Measurements from ENCODE around the gene GRK2.

GRK2 gene

DNA sequence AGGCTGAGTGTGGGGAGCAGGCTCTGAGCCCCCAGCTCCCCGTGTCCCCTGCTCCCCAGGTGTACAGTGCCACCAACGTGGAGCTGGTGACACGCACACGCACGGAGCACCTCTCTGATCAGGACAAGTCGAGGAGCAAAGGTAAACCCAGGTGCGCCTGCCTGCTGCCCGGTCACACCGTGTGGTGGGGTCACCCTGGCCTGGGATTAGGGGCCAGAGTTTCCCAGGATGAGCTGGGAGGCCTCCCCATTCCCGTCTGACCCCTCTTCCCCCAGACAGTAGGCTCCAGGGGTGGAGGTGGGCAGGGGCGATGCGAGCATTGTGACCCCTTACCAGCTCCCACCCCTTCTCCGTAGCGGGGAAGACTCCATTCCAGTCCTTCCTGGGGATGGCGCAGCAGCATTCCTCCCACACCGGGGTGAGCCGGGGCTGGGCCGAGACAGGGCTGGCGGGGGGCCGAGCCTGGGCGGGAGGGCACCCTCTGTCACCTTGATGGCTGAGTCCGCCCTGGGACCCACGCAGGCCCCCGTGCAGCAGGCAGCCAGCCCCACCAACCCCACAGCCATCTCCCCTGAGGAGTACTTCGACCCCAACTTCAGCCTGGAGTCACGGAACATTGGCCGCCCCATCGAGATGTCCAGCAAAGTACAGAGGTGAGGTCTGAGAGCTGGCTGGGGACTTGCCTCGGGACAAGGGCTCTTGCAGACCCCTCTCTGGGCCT lies 33.4 kb downstream of the GRK2 start:
- no peak for DNase-seq (ENCODE audit: low spot score)

- DNase-seq (ENCODE audit: low spot score) = no peak
Measured at GRCh38 chr11:67300256-67300755, 34.0 kb downstream of the GRK2 start.

- DNase-seq (ENCODE audit: low spot score) = no peak
Measured at GRCh38 chr11:67300756-67301312, 34.6 kb downstream of the GRK2 start.

GRCh38 chr11:67301313-67301921 lies 35.1 kb downstream of the GRK2 start:
- DNase-seq (ENCODE audit: low spot score) = no peak

DNA sequence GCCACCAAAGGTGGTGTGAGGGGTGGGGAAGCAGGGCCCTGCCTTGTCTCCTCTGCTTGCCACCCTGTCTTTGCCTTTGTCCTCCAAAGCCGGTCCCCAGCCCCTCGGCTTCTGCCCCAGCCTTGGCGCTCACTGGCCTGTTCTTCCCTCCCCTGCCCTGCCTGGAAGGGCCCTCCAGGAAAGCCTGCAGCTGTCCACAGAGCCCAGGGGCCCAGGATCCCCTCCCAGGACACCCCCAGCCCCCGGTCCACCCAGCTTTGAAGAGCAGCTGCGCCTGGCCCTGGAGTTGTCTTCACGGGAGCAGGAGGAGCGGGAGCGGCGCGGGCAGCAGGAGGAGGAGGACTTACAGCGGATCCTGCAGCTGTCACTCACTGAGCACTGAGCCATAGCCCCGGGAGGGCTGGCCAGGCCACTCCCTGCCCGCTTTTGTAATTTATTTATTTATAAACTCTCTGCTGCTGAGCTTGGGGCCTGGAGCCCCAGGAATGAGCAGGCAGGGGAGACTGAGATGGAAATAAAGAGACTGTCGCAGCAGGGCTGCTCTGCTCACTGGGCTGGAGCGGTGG lies 35.8 kb downstream of the GRK2 start:
- DNase-seq (ENCODE audit: low spot score) = no peak

DNA sequence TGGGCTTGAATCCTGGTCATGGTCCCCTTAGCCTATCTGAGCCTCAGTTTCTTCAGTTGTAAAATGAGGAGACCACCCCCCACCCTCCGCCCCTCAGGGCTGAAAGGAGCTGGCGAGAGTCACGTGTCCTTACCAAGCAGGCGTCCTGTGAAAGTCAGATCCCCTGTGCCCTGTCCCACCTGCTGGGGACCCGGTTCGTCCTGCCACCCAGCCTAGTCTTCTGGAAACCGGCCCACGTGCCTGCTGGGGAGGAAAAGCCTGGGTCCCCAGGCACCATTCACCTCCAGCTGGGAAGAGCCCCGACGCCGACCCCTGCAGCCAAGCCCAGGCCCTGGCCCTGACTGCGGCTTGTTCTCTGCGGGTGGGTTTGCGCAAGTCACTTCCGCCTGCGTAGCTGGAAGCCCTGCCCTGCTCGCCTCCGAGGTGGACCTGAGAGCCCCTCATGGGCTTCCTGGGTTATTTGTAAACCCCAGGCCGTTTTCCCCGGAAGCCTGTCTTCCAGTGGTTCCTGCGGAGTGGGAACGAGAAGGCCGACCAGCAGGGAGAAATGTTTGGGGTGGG lies 36.4 kb downstream of the GRK2 start:
- DNase-seq (ENCODE audit: low spot score) = no peak

GRCh38 chr11:67303132-67303834 lies 37.0 kb downstream of the GRK2 start, which contains the start of gene SSH3:
Gene SSH3 (plus strand): TSS chr11:67303530. CDS start chr11:67303626, 96 bp downstream.
- peak; percentile 56 for DNase-seq (ENCODE audit: low spot score)

GRCh38 chr11:67303835-67304411 lies 37.6 kb downstream of the GRK2 start:
- DNase-seq (ENCODE audit: low spot score) = no peak

DNA sequence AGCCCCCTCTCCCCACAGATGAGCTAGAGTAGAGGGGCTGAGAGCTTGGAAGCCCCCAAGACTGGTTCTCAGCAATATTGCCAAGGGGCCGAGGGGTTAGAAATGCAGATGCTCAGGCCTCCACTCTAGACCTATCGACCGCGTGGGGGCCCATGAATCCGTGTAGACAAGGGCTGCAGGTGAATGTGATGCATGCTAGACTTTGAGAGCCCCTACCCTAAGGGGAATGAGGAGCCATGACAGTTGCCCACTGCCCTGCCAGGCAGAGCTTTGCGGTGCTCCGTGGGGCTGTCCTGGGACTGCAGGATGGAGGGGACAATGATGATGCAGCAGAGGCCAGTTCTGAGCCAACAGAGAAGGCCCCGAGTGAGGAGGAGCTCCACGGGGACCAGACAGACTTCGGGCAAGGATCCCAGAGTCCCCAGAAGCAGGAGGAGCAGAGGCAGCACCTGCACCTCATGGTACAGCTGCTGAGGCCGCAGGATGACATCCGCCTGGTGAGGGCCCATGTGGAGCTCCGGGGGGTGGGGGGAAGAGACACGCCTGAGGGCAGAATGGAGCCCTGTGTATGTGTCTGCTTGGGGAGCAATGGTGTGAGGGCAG lies 38.3 kb downstream of the GRK2 start:
- DNase-seq (ENCODE audit: low spot score) = no peak

- DNase-seq (ENCODE audit: low spot score) = no peak
Measured at GRCh38 chr11:67306769-67307544, 40.7 kb downstream of the GRK2 start.

GRCh38 chr11:67307545-67308001 lies 41.3 kb downstream of the GRK2 start:
- no peak for DNase-seq (ENCODE audit: low spot score)

DNA sequence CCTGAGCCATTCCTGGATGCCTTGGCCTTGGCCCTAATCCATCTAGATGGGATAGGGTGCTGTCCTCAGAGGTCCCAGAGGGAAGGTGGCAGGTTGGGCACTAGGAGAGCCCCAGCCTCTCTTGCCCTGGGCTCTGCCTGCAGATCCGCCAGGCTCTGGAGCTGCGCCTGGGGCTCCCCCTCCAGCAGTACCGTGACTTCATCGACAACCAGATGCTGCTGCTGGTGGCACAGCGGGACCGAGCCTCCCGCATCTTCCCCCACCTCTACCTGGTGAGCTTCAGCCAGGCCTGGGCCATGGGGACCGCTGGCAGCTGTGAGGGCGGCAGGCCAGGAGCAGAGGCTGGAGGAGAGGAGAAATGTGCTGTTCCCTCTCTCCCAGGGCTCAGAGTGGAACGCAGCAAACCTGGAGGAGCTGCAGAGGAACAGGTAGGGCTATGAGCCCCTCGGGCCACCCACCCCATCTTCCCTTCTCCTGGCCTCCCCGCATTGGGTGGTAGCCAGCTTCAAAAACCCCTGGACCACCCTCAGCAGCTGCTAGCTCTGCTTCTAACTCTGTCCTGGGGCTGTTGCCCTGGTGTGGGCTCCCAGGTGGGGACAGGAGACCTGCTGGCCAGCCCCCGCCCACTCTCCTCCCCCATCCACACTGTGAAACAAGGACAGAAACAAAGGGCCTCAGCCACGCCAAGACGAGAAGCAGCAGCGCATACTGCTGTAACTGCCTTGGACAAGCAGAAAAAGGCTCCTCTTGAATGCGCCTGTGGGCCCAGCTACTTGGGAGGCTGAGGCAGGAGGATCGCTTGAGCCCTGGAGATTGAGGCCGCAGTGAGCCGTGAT lies 42.0 kb downstream of the GRK2 start:
- no peak for DNase-seq (ENCODE audit: low spot score)

DNA sequence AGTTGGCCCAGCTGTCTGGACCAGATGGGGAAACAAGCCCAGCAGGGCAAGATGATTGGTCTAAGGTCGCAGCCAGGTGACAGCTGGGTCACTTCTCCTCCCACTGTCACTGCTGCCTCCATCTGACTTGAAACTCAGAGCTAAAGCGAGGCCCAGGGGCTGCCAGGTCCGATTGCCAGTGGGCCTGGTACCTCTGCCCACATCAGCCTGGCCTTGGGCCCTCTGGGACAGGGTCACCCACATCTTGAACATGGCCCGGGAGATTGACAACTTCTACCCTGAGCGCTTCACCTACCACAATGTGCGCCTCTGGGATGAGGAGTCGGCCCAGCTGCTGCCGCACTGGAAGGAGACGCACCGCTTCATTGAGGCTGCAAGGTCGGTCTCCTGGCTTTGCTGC lies 42.9 kb downstream of the GRK2 start:
- no peak for DNase-seq (ENCODE audit: low spot score)

DNA sequence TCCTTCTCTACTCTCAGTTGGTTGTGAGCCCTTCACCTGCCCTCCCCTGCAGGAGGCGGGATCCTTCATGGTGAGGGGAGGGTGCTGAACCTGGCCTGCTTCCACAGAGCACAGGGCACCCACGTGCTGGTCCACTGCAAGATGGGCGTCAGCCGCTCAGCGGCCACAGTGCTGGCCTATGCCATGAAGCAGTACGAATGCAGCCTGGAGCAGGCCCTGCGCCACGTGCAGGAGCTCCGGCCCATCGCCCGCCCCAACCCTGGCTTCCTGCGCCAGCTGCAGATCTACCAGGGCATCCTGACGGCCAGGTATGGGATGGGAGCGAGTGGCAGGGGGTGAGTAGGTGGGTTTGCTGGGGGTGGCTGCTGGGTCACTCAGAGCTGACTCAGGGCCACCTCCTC lies 43.4 kb downstream of the GRK2 start:
- no peak for DNase-seq (ENCODE audit: low spot score)

DNA sequence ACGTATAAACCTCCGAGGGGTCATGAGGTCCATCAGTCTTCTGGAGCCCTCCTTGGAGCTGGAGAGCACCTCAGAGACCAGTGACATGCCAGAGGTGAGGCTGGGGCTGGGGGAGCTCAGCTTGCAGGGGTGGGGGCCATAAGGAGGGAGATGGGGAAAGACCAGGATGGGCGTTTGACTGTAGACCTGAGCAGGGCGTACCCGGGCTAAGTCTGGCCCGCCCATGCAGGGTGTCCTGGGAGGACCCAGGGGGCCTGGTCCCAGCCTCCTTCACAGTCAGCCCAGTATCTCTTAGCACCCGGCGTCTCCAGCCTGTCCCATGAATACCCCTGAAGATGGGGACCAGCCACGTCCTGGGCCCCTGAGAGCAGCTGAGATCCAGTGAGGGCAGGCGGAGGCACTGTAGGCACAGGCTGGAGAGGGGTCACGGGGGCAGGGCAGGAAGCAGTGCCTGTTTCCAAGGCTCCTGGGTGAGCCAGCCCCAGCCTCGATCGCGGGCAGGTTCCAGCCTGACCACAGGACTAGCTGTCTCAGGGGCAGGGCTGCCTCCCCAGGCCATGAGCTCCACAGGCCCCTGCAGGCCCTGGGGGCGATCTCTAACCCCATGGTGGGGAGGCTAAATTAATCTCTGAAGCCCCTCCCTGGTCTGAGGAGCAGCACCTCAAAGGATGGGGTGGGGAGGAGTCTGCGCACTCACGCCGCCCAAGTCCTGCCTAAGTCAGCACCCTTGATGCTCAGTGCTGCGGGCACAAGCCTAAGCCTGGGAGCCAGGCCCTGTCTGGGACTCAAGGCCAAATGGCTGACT lies 44.2 kb downstream of the GRK2 start:
- no peak for DNase-seq (ENCODE audit: low spot score)

GRCh38 chr11:67311051-67311555 lies 44.8 kb downstream of the GRK2 start:
- no peak for DNase-seq (ENCODE audit: low spot score)

DNA sequence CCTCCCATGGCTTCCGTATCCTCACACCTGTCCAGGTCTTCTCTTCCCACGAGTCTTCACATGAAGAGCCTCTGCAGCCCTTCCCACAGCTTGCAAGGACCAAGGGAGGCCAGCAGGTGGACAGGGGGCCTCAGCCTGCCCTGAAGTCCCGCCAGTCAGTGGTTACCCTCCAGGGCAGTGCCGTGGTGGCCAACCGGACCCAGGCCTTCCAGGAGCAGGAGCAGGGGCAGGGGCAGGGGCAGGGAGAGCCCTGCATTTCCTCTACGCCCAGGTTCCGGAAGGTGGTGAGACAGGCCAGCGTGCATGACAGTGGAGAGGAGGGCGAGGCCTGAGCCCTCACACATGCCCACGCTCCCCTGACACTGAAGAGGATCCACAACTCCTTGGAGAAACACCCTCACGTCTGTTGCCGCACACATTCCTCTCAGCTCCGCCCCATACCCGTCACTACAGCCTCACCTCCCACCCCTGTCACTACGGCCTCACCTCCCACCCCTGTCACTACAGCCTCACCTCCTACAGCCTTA lies 45.3 kb downstream of the GRK2 start:
- no peak for DNase-seq (ENCODE audit: low spot score)
